ENCODE results near the gene ERF.

DNA sequence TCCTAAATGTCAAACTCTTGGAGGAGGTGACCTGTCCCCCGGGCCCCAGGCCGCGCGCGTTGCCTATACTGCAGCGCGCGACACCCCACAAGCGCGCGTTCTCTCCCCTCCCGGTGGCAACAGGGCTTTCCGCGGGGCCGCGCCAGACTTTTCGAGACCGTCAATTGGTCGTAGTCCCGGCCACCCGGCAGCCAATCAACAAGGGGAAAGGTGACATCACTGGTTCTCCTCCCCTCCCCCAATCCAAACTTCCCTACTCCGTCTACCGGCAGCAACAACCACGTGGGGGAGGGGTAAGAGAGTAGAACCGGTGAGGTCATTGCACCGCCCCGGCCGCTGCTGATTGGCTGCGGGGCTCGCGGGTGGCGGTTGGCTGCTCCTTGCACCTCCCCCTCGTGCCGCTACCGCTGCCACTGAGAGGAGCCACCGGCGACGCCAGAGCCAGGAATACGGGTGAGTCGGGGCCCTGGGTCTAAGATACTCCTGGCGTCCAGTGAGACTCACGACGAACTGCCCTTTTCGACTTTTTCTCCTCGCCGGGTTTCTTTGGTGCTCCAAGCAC is 13.3 kb upstream of the ERF start:
- 0 out of 2 replicates have a peak, but pooled peaks have one; percentile 44 for TF ChIP-seq CHD2 (IDR thresholded peaks at IDR 0.05; ENCODE audit: low read length)
- TF ChIP-seq, protein P1, sequence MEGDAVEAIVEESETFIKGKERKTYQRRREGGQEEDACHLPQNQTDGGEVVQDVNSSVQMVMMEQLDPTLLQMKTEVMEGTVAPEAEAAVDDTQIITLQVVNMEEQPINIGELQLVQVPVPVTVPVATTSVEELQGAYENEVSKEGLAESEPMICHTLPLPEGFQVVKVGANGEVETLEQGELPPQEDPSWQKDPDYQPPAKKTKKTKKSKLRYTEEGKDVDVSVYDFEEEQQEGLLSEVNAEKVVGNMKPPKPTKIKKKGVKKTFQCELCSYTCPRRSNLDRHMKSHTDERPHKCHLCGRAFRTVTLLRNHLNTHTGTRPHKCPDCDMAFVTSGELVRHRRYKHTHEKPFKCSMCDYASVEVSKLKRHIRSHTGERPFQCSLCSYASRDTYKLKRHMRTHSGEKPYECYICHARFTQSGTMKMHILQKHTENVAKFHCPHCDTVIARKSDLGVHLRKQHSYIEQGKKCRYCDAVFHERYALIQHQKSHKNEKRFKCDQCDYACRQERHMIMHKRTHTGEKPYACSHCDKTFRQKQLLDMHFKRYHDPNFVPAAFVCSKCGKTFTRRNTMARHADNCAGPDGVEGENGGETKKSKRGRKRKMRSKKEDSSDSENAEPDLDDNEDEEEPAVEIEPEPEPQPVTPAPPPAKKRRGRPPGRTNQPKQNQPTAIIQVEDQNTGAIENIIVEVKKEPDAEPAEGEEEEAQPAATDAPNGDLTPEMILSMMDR (IDR thresholded peaks at IDR 0.05; ENCODE audit: control extremely low read depth in 1 of 3, insufficient read depth in 1 of 3, low read depth in 1 of 3, low read length in 3 of 3) = no peak
- no peak for TF ChIP-seq EGR1 (IDR thresholded peaks at IDR 0.05; ENCODE audit: borderline replicate concordance, low read depth, low read length)
- TF ChIP-seq EP300 (IDR thresholded peaks at IDR 0.05; ENCODE audit: borderline replicate concordance in 1 of 2, low read depth in 2 of 2, low read length in 2 of 2) = peak; percentile 49 to 85; a peak in 2 of 3 replicates
- no peak for TF ChIP-seq SRF (IDR thresholded peaks at IDR 0.05; ENCODE audit: low read depth, low read length)
- TF ChIP-seq ZNF274 (IDR thresholded peaks at IDR 0.05; ENCODE audit: borderline replicate concordance, extremely low read depth, low read length) = no peak
- TF ChIP-seq POLR2A (IDR thresholded peaks at IDR 0.05; ENCODE audit: control extremely low read depth in 1 of 2, low read depth in 2 of 2, low read length in 2 of 2) = peak in 1 of 2 experiments; percentile 60; a peak in 2 of 3 replicates
- TF ChIP-seq, protein P2, sequence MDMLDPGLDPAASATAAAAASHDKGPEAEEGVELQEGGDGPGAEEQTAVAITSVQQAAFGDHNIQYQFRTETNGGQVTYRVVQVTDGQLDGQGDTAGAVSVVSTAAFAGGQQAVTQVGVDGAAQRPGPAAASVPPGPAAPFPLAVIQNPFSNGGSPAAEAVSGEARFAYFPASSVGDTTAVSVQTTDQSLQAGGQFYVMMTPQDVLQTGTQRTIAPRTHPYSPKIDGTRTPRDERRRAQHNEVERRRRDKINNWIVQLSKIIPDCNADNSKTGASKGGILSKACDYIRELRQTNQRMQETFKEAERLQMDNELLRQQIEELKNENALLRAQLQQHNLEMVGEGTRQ (IDR thresholded peaks at IDR 0.05; ENCODE audit: low read length) = peak; percentile 69; the same call in 1 of the 2 replicates
- peak; percentile 47; the same call in 1 of the 2 replicates for TF ChIP-seq POLR2AphosphoS5 (IDR thresholded peaks at IDR 0.05; ENCODE audit: low read depth, low read length)
- peak; percentile 69; the same call in 1 of the 2 replicates for TF ChIP-seq PHF8 (conservative IDR thresholded peaks at IDR 0.05; ENCODE audit: low read depth, low read length)
- 0 out of 2 replicates have a peak, but pooled peaks have one; percentile 6 for TF ChIP-seq YY1 (IDR thresholded peaks at IDR 0.05; ENCODE audit: low read depth, low read length)
- no peak for TF ChIP-seq CBX8 (IDR thresholded peaks at IDR 0.05; ENCODE audit: borderline replicate concordance, low read depth, low read length)
- no peak for TF ChIP-seq GABPA (IDR thresholded peaks at IDR 0.05; ENCODE audit: borderline replicate concordance, insufficient read depth, low read length)
